Fibroblast of lung (primary cell): ENCODE measurements around the gene ARSG. TPM values are rescaled to one million over a fixed set of nuclear protein-coding genes. Genes with fewer than 3 reads are reported as not detected.
A peak's percentile ranks its signal among the peaks of the same experiment; 100 is the strongest.

ENCODE experiments used
- DNase-seq, 2 donors: peaks; one replicate each; pipeline versions ENCODE4 v3.0.0 to v3.0.0-alpha.2; 2010; ENCODE audit warnings: low read depth in 2 of 2
- H2AFZ ChIP-seq: 2 replicates; pipeline ENCODE4 v1.5.1; 2012; ENCODE audit warnings: low read length, control low read depth, inconsistent platforms
- H3K27ac ChIP-seq: 2 replicates; pipeline ENCODE4 v1.5.1; 2011; ENCODE audit warnings: low read length, control low read depth; ENCODE audit not compliant: insufficient read depth
- H3K27me3 ChIP-seq: 2 replicates; pipeline ENCODE4 v1.5.1; 2011; ENCODE audit warnings: mild to moderate bottlenecking, low read length; ENCODE audit not compliant: control insufficient read depth, insufficient read depth
- H3K36me3 ChIP-seq: 2 replicates; pipeline ENCODE4 v1.5.1; 2011; ENCODE audit warnings: low read length; ENCODE audit not compliant: control insufficient read depth, insufficient read depth
- H3K4me1 ChIP-seq: 2 replicates; pipeline ENCODE4 v1.5.1; 2011; ENCODE audit warnings: low read length; ENCODE audit not compliant: control insufficient read depth, insufficient read depth; ENCODE audit errors: extremely low read depth
- H3K4me2 ChIP-seq: 2 replicates; pipeline ENCODE4 v1.5.1; 2011; ENCODE audit warnings: low read length, control low read depth; ENCODE audit not compliant: insufficient read depth; ENCODE audit errors: extremely low read depth
- H3K4me3 ChIP-seq, 4 experiments: fragments of 200-600 bp in 1 of 4; sonication (generic) in 1 of 4; replicated peaks in 1 of 4; 2 replicates each; pipeline ENCODE4 v1.5.1; 2011 to 2016; ENCODE audit warnings: low read length in 4 of 4, low read depth in 3 of 4, mild to moderate bottlenecking in 3 of 4, control low read depth in 2 of 4, inconsistent platforms in 1 of 4, mixed read lengths in 1 of 4; ENCODE audit not compliant: insufficient read depth in 1 of 4; ENCODE audit errors: control extremely low read depth in 1 of 4
- H3K79me2 ChIP-seq: 2 replicates; pipeline ENCODE4 v1.5.1; 2012; ENCODE audit warnings: mild to moderate bottlenecking, low read length, inconsistent platforms; ENCODE audit not compliant: control insufficient read depth, insufficient read depth
- H3K9ac ChIP-seq: 2 replicates; pipeline ENCODE4 v1.5.1; 2011; ENCODE audit warnings: mild to moderate bottlenecking, low read length, control low read depth; ENCODE audit not compliant: insufficient read depth
- H3K9me3 ChIP-seq: 2 replicates; pipeline ENCODE4 v1.5.1; 2012; ENCODE audit warnings: low read depth, low read length; ENCODE audit not compliant: control insufficient read depth, insufficient read depth
- H4K20me1 ChIP-seq: 2 replicates; pipeline ENCODE4 v1.5.1; 2011; ENCODE audit warnings: low read length; ENCODE audit not compliant: control insufficient read depth, insufficient read depth; ENCODE audit errors: extremely low read depth
- CTCF ChIP-seq, 2 donors: IDR thresholded peaks in 1 of 2; conservative IDR thresholded peaks in 1 of 2; 1 replicate in 1 of 2; 2 replicates in 1 of 2; pipeline ENCODE4 v1.5.1; 2011 to 2012; ENCODE audit warnings: low read length in 2 of 2, control low read depth in 1 of 2, inconsistent platforms in 1 of 2, low read depth in 1 of 2, mild to moderate bottlenecking in 1 of 2
- EZH2 ChIP-seq: IDR thresholded peaks from 2 replicates; pipeline ENCODE4 v1.5.1; 2012; ENCODE audit warnings: low read length, control low read depth, mild to moderate bottlenecking; ENCODE audit errors: missing control alignments
- polyA minus RNA-seq: library from RNA; depleted of rRNA, polyadenylated mRNA; stranded (reverse); fragments of >200 nt; gene quantifications from 2 replicates; pipeline ENCODE4 v1.2.3, GENCODE V29; 2011; ENCODE audit warnings: low replicate concordance
- polyA plus RNA-seq, 2 donors: library from polyadenylated mRNA; depleted of rRNA in 1 of 2; stranded (reverse) in 1 of 2; unstranded in 1 of 2; fragments of >200 nt; gene quantifications; 2 replicates each; pipeline ENCODE4 v1.2.1, GENCODE V29; 2011 to 2012; ENCODE audit warnings: missing spikeins in 1 of 2
- total RNA-seq: library from RNA; depleted of rRNA; stranded (reverse); fragments of >200 nt; gene quantifications from 2 replicates; pipeline ENCODE4 v1.2.1, GENCODE V29; 2014

Gene ARSG
- 3.1 and 8.1 TPM in 2 replicates for total RNA-seq
- 3.5 and 4.4 TPM in 2 replicates for polyA plus RNA-seq
- 4.4 and 4.8 TPM in 2 replicates for polyA plus RNA-seq (2012)
- 4.9 and 6.1 TPM in 2 replicates for polyA minus RNA-seq

- peak within 1 kb of the TSS; percentile 80 for H3K27ac ChIP-seq
- peak within 1 kb of the TSS; percentile 84 for H3K9ac ChIP-seq
- no peaks in the 10 kb centered on the region for H4K20me1 ChIP-seq
- no peaks in the 10 kb centered on the region for H3K27me3 ChIP-seq
- H3K36me3 ChIP-seq, result no peaks in the 10 kb centered on the region
- H3K4me3 ChIP-seq, result peak within 1 kb of the TSS; percentile 59 to 74 (median 71)
- H2AFZ ChIP-seq, result peak within 1 kb of the TSS; percentile 41
- peak; percentile 51 to 56 for DNase-seq
- peak within 1 kb of the TSS; percentile 96 for H3K4me2 ChIP-seq
- H3K79me2 ChIP-seq, result no peaks in the 10 kb centered on the region
- H3K9me3 ChIP-seq, result no peaks in the 10 kb centered on the region
- H3K4me1 ChIP-seq, result peaks cover 8% of the 10 kb centered on the region
- TF ChIP-seq CTCF (conservative IDR thresholded peaks at IDR 0.05 in 1 of 2, IDR thresholded peaks at IDR 0.05 in 1 of 2; ENCODE audit: low read depth in 1 of 2, low read length in 2 of 2) (no peak), EZH2 (no peak)
Observed at GRCh38 chr17:68290955-68291835, at the start of gene ARSG, which contains the start of gene SLC16A6. ARSG (plus strand) TSS chr17:68291495; CDS start chr17:68307494, 15,999 bp downstream. SLC16A6 (minus strand) TSS chr17:68291127; CDS start chr17:68278320, 12,807 bp downstream.

GRCh38 chr17:68246271-68247028, 44.8 kb upstream of the ARSG start:
- Histone ChIP-seq H3K4me3 (peak overlapping the region in 1 of 4 experiments; percentile 74), H3K9me3 (no peaks in the 10 kb centered on the region), H3K36me3 (no peaks in the 10 kb centered on the region), H3K9ac (no peak overlapping the region), H2AFZ (no peak overlapping the region), H3K27ac (no peak overlapping the region), H4K20me1 (no peaks in the 10 kb centered on the region), H3K4me2 (no peak overlapping the region), H3K4me1 (peaks cover 8% of the 10 kb centered on the region), H3K27me3 (no peaks in the 10 kb centered on the region), H3K79me2 (peaks cover 4% of the 10 kb centered on the region)
- no peak for TF ChIP-seq CTCF (conservative IDR thresholded peaks at IDR 0.05 in 1 of 2, IDR thresholded peaks at IDR 0.05 in 1 of 2; ENCODE audit: low read depth in 1 of 2, low read length in 2 of 2)
- no peak for TF ChIP-seq EZH2
- no peak for DNase-seq
